Endodermal cell (in vitro differentiated cells): ENCODE data around the gene COL8A1. TPM values are rescaled to one million over a fixed set of nuclear protein-coding genes. Genes with fewer than 3 reads are reported as not detected.
A peak's percentile ranks its signal among the peaks of the same experiment; 100 is the strongest.

ENCODE experiments used
- DNase-seq: peaks from one replicate; pipeline ENCODE4 v3.0.0-alpha.2; 2017
- H3K27ac ChIP-seq: 2 replicates; pipeline ENCODE4 v1.5.1; 2013; ENCODE audit warnings: mild to moderate bottlenecking, low read depth, low read length, moderate library complexity
- H3K27me3 ChIP-seq: 2 replicates; pipeline ENCODE4 v1.6.1; 2013; ENCODE audit warnings: mild to moderate bottlenecking, low read length, moderate library complexity; ENCODE audit not compliant: insufficient read depth, control insufficient read depth, poor library complexity, severe bottlenecking
- H3K36me3 ChIP-seq: 2 replicates; pipeline ENCODE4 v1.7.0; 2013; ENCODE audit warnings: mild to moderate bottlenecking, low read length, moderate library complexity; ENCODE audit not compliant: control insufficient read depth, insufficient read depth
- H3K4me1 ChIP-seq: one replicate; pipeline ENCODE4 v1.7.0; 2013; ENCODE audit warnings: low read length; ENCODE audit not compliant: control insufficient read depth, insufficient read depth
- H3K4me3 ChIP-seq: 2 replicates; pipeline ENCODE4 v1.5.1; 2013; ENCODE audit warnings: mild to moderate bottlenecking, low read length, moderate library complexity
- H3K9ac ChIP-seq: 2 replicates; pipeline ENCODE4 v1.6.1; 2013; ENCODE audit warnings: mild to moderate bottlenecking, low read length, moderate library complexity; ENCODE audit not compliant: poor library complexity, severe bottlenecking; ENCODE audit errors: extremely low read depth
- H3K9me3 ChIP-seq: 2 replicates; pipeline ENCODE4 v1.6.1; 2013; ENCODE audit warnings: mild to moderate bottlenecking, low read length, moderate library complexity; ENCODE audit not compliant: control insufficient read depth
- H3K27ac Mint-ChIP-seq: 2 replicates; pipeline ENCODE4 v1.8.0; 2020; ENCODE audit warnings: mixed read lengths
- H3K27me3 Mint-ChIP-seq: 2 replicates; pipeline ENCODE4 v1.8.0; 2021; ENCODE audit warnings: mild to moderate bottlenecking, mixed read lengths; ENCODE audit not compliant: insufficient read depth
- H3K36me3 Mint-ChIP-seq: 2 replicates; pipeline ENCODE4 v1.8.0; 2020; ENCODE audit warnings: low read depth, mixed read lengths
- H3K4me1 Mint-ChIP-seq: 2 replicates; pipeline ENCODE4 v1.8.0; 2020; ENCODE audit warnings: mixed read lengths
- H3K4me3 Mint-ChIP-seq: 2 replicates; pipeline ENCODE4 v1.8.0; 2020; ENCODE audit warnings: mild to moderate bottlenecking, moderate library complexity, mixed read lengths
- H3K9me3 Mint-ChIP-seq: 2 replicates; pipeline ENCODE4 v1.8.0; 2020; ENCODE audit warnings: mild to moderate bottlenecking, mixed read lengths
- WGBS, 2 experiments: methylation state at CpG; one replicate each; pipeline versions ENCODE4 v1.1.5 to v1.1.7; 2013; ENCODE audit warnings: missing lambda C conversion rate in 2 of 2, mixed read lengths in 1 of 2; ENCODE audit not compliant: insufficient coverage in 1 of 2, insufficient read length in 1 of 2; 5-methylcytosine and 5-hydroxymethylcytosine counted together
- total RNA-seq, 2 donors: library from RNA; stranded (reverse); fragmentation: NEBNext Ultra II Directional in 1 of 2; extraction: Animal tissue kit (Norgen Biotek cat#: 25700) in 1 of 2; gene quantifications; 2 replicates in 1 of 2; 3 replicates in 1 of 2; pipeline ENCODE4 v1.2.1, GENCODE V29; 2021
- TF ChIP-seq, protein P1 (sequence below): fragments of 200-600 bp; sonication (generic); conservative IDR thresholded peaks from 2 replicates; pipeline ENCODE4 v1.5.0; 2021; ENCODE audit warnings: antibody characterized with exemption, mild to moderate bottlenecking

COL8A1 gene
- total RNA-seq, 2 donors from 2014 or later, result 3.5 to 3.9 TPM

DNA sequence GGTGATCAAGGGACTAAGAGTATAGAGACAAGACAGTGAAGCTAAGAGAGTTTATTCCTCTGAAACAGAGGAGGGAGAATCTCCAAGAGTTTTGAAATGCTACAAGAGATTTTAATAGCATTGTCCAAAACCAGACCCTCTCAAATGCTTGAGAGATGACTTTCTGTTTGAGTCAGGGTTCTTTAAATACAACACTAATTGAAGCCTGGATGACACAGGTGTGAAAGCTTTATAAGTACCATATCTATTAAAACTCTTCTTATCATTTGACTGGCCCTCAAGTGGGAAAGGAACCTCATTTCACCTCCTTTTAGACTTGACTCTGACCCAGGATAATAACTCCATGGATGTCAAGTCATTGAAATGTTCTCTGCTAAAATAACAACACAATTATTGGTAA is 5.6 kb downstream of the COL8A1 start:
- Histone ChIP-seq H3K27ac (no peak overlapping the region), H3K36me3 (no peaks in the 10 kb centered on the region), H3K4me1 (peaks cover 46% of the 10 kb centered on the region), H3K27me3 (peaks cover 18% of the 10 kb centered on the region), H3K9ac (no peak overlapping the region), H3K4me3 (no peak overlapping the region), H3K9me3 (no peaks in the 10 kb centered on the region)
- no peaks in the 10 kb centered on the region for H3K9me3 Mint-ChIP-seq
- TF ChIP-seq, protein P1, sequence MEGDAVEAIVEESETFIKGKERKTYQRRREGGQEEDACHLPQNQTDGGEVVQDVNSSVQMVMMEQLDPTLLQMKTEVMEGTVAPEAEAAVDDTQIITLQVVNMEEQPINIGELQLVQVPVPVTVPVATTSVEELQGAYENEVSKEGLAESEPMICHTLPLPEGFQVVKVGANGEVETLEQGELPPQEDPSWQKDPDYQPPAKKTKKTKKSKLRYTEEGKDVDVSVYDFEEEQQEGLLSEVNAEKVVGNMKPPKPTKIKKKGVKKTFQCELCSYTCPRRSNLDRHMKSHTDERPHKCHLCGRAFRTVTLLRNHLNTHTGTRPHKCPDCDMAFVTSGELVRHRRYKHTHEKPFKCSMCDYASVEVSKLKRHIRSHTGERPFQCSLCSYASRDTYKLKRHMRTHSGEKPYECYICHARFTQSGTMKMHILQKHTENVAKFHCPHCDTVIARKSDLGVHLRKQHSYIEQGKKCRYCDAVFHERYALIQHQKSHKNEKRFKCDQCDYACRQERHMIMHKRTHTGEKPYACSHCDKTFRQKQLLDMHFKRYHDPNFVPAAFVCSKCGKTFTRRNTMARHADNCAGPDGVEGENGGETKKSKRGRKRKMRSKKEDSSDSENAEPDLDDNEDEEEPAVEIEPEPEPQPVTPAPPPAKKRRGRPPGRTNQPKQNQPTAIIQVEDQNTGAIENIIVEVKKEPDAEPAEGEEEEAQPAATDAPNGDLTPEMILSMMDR, result no peak
- no peaks in the 10 kb centered on the region for H3K36me3 Mint-ChIP-seq
- no peak overlapping the region for H3K4me3 Mint-ChIP-seq
- DNase-seq, result no peak
- H3K4me1 Mint-ChIP-seq, result peaks cover 83% of the 10 kb centered on the region
- peaks cover 23% of the 10 kb centered on the region for H3K27me3 Mint-ChIP-seq
- no peak overlapping the region for H3K27ac Mint-ChIP-seq

DNA sequence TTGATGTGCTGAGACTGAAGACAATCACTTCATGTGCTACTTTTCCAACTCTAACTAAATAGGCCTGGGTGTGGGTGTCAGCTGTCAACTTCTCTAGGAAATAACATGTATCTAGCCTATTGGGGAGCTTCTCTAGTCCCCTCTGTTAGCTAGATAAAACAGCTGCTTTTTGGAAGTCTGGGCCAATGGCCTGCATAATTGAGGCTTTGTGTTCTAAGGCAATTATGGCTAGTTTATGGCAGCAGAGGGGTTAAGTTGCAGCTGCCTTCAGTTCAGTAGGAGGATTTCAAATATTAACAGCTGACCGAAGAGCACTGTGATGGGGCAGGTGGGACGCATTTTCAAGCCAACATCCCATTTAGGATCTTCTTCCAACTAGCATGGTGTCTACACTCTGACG is 6.4 kb downstream of the COL8A1 start:
- Histone ChIP-seq H3K9ac (no peak overlapping the region), H3K9me3 (no peaks in the 10 kb centered on the region), H3K4me1 (peaks cover 46% of the 10 kb centered on the region), H3K27ac (no peak overlapping the region), H3K4me3 (no peak overlapping the region), H3K27me3 (peaks cover 11% of the 10 kb centered on the region), H3K36me3 (no peaks in the 10 kb centered on the region)
- no peak for DNase-seq
- TF ChIP-seq, protein P1, result no peak
- Mint-ChIP-seq H3K27ac (no peak overlapping the region), H3K27me3 (peaks cover 16% of the 10 kb centered on the region), H3K4me3 (no peak overlapping the region), H3K4me1 (peaks cover 79% of the 10 kb centered on the region), H3K36me3 (no peaks in the 10 kb centered on the region), H3K9me3 (no peaks in the 10 kb centered on the region)
- WGBS, 2 experiments, result 89% methylated on average over 3 of the region's 3 CpGs; no CpG with 5 or more reads in 1 of the 2 experiments

DNA sequence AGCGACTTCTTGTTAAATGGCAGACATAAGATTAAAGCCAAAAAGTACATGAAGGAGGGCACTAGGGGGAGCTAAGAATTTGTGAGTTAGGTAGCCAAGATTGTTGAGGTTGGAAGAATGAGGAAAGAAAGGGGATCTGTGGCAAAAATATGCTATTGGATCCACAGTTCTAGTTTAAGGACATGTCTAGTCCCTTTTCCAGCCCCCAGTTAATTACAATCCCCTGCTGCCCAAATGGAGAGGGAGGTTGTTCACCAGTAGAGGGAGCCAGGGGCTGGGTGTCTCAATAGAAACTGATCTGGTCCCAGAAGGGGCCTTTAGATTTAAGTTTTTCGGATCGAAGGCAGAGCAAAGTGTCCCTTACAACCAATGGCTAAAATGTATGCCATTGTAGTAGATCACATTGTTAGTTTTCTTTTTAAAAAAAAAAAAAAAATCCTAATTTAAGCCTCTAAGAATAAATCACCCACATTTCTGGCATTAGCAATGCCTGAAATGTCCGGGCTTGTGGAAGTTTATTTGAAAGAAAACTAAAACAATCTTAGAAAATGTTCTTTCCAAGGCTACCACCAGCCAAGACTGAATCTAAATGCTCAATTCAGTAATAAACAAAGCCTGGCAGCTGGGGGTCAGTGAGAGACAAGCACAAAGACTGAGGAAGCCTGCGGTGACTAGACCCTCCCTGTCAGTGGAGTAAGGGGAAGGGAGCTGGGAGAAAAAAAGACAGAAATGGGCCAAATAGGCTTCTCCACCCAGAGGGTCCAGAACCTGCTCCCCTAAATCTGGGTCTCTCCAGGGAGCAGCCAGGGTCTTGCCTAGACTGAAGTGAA is 7.1 kb downstream of the COL8A1 start:
- Histone ChIP-seq H3K9me3 (no peaks in the 10 kb centered on the region), H3K36me3 (no peaks in the 10 kb centered on the region), H3K4me3 (no peak overlapping the region), H3K27ac (no peak overlapping the region), H3K4me1 (peaks cover 41% of the 10 kb centered on the region), H3K9ac (no peak overlapping the region), H3K27me3 (peaks cover 3% of the 10 kb centered on the region)
- TF ChIP-seq, protein P1, result peak; percentile 89
- H3K27ac Mint-ChIP-seq, result no peak overlapping the region
- peaks cover 9% of the 10 kb centered on the region for H3K27me3 Mint-ChIP-seq
- H3K9me3 Mint-ChIP-seq, result no peaks in the 10 kb centered on the region
- H3K4me3 Mint-ChIP-seq, result no peak overlapping the region
- peak; percentile 72 for DNase-seq
- no peaks in the 10 kb centered on the region for H3K36me3 Mint-ChIP-seq
- WGBS, 2 experiments, result 89 to 95% methylated on average over 3 to 5 of the region's 5 CpGs
- H3K4me1 Mint-ChIP-seq, result peaks cover 81% of the 10 kb centered on the region
